GM19324 (cell line): ENCODE results near the gene DNAH10.
"Not testable (repeated sequence)": the region's sequence is repeated elsewhere in the genome, so short reads cannot be mapped to it uniquely, and the experiment has no call there.

ENCODE experiments used
- ATAC-seq: cut with Tn5 transposase; IDR thresholded peaks from one replicate; pipeline ENCODE4 v1.9.1; 2021; ENCODE audit warnings: mild to moderate bottlenecking, moderate library complexity; ENCODE audit not compliant: unreplicated experiment, low FRiP score

DNAH10 gene

GRCh38 chr12:123944696-123945095 is 182.6 kb downstream of the DNAH10 start:
- no peak for ATAC-seq

GRCh38 chr12:123945287-123946151 is 183.4 kb downstream of the DNAH10 start:
- no peak for ATAC-seq

GRCh38 chr12:123946152-123946515 is 184.0 kb downstream of the DNAH10 start:
- ATAC-seq = no peak

- ATAC-seq = not testable (repeated sequence)
Measured at GRCh38 chr12:123946516-123947505, 184.7 kb downstream of the DNAH10 start.

DNA sequence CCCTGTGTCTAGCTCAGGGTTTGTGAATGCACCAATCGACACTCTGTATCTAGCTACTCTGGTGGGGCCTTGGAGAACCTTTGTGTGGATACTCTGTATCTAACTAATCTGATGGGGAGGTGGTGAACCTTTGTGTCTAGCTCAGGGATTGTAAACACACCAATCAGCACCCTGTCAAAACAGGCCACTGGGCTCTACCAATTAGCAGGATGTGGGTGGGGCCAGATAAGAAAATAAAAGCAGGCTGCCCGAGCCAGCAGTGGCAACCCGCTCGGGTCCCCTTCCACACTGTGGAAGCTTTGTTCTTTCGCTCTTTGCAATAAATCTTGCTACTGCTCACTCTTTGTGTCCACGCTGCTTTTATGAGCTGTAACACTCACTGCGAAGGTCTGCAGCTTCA is 185.4 kb downstream of the DNAH10 start:
- ATAC-seq = not testable (repeated sequence)

DNA sequence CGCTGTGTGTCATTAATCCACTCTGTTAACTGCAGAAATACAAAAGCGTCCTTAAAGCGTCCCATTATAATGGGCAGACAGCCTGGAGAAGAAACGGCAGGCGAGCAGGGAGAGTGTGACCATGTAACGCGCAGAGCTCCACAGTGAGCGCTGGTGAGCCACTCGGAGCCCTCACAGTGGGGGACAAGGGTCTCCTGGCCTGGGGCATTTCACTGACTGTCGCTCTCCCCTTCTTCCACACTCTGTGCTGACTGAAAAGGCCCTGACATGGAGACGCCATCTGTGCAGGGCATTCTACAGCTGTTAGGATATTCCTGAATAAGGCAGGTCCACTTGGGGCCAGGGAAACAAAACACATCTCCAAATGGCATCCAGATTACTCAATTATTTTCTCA is 186.3 kb downstream of the DNAH10 start:
- no peak for ATAC-seq

- ATAC-seq = no peak
Measured at GRCh38 chr12:123948796-123949769, 187.0 kb downstream of the DNAH10 start.

DNA sequence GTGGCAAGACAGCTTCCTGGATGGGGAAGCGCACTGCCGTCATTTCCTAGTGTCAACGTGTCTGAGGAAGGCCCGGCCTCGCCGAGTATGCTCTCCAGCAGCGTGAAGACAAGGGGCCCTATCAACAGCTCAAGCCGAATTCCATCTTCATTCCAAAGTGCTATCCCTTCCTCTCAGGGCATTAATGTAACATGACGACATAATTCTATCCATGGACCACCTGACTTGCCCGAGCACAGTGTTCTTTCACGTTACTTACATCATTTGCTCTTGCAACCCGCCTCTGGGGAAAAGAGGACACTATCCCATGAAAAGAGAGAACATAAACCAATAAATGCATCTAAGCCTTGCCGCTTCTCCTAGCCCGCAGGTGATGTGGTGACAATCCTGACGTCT is 187.7 kb downstream of the DNAH10 start:
- no peak for ATAC-seq

GRCh38 chr12:123950476-123951349 is 188.6 kb downstream of the DNAH10 start:
- ATAC-seq = no peak

GRCh38 chr12:123951467-123951866 is 189.4 kb downstream of the DNAH10 start:
- ATAC-seq = no peak

DNA sequence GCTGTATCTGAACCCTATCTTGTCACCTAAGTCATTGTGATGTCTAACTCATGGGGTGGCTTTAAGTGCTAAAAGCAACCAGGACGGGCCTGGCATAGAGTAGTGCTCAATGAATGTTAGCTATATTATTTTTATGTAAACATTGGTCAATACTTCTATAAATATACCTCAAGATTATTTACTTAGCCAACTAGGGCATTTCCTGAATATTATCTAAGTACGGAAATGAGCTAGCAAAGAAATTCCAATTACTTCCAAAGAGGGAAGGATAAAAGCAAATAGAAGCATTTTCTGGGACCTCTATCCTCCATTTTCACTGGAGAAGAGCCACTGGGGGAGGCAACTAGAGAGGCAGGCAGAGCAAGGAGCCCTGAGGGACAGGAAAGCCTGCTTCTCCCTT is 189.9 kb downstream of the DNAH10 start:
- ATAC-seq = no peak

DNA sequence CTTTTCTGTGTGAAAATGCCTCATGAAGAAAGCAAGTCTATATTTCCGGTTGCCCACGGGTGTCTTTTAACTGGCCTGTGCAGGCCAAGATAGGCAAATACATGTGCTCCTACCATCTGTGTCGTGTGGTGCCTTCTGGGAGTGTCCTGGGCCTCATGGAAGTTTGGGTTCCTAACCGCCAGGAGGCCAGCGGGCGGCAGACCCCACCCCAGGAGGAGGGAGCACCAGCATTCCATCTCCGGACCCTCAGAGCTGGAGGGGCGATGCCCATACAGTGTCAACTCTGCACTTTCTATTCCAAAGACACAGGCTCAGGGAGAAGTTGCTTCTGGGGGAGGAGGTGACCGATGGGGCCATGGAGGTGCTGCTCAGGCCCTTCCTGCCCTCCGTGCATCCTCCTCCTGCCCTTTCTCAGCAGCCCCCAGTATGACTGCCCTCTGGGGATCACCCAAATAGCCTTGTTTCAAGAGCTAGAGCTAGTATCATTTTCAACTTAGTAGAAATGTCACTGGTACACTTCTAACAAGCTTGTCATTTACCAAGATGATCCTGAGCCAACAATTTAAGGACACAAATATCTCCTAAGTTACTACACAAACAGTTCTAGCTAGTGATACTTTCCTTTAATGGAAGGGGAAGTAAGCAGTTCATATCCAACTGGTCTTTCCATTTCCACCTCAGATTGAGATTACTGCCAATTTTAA is 192.7 kb downstream of the DNAH10 start:
- ATAC-seq = no peak

DNA sequence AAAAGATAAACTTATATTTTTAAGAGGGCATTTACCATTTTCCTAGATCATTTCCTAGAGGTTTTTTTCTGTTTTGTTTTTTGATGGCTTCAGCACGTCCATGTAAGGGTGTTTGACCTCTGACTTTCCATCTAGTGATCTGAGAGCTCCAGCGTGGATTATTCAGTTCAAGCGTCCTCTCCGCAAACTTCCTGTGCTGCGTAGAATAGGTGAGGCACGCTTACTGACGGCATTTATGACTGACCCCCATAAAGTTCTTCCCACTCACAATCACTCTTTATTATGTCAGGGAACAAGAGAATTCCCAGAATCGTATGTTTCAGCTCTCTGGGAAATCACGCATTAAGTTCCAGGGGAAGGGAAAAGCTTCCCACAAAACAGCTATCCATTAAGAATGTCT is 194.1 kb downstream of the DNAH10 start:
- no peak for ATAC-seq

GRCh38 chr12:123957196-123957595 is 195.1 kb downstream of the DNAH10 start:
- no peak for ATAC-seq

DNA sequence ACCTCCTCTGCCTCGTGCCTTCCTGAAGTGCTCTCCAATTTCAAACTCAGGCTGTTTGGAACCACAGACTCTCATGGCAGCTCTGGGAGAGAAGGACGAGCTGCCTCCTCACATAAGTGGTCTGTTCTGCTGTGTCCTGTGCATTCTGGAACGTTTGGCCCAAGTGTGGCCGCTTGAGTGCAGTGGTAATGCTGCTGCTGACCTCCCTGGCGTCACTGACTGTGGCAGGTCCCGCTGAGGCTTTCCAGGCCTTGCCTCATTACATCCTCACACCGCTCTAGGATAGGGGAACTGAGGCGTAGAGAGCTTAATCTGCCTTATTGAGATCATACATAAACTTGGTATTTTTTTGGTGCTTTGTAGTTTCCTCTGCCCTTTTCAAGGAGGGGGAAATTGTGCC is 196.4 kb downstream of the DNAH10 start:
- no peak for ATAC-seq

DNA sequence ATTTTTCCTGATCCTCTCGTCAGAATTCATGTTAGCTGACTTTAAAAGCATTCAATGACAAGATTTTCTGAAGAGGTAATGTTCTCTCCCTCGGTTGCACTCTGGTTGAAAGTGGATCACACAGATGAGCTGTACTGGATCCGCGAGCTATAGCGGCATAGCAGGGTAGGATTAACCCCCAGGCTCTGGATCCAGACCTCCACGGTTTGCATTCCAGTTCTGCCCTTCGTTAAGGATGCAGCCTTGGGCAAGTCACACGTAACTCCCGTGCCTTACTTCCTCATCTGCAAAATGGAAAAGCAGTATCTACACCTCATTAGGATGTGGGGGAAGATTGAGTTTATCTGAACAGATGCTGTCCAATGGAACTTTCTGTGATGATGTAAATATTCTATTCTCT is 196.8 kb downstream of the DNAH10 start:
- ATAC-seq = no peak

DNA sequence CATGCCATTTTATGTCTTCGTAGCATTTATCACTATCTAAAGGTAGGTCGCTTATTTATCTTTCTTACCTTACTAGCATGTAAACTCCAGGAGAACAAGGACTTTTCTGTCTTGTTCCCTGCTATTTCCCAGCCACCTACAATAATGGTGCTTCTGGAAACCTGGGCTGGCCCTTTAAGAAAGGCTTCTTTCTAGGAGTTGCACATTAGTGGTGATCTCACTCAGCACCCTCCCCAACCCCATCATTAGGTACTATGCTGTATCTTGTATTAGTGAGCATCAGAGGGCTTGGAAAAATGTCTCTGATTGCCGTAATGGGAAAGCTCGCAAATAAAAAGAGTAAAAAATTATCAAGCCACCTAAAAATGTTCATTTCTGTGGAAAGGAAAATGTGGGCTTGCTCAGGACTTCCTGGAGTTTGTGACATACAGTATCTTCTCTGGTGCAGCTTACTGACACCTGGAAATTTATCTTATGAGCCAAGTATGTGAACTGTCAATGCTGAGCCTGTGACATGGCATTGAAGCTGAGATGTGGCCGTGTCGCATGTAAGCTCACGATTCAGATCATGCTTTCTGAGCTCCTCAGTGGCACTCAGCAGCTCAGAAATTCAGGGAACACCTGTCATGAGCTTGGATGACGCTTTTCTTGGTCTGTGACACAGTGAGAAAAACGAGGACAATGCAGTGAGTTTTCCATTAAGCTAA is 198.1 kb downstream of the DNAH10 start:
- ATAC-seq = no peak

GRCh38 chr12:123960856-123961255 is 198.8 kb downstream of the DNAH10 start:
- ATAC-seq = no peak
